Neural cell (in vitro differentiated cells): ENCODE data around the gene C6orf136.

Source experiments
- CTCF ChIP-seq: fragments of 450-650 bp; IDR thresholded peaks from 2 replicates; pipeline ENCODE4 v1.5.1; 2014; ENCODE audit warnings: antibody characterized with exemption, mild to moderate bottlenecking, moderate library complexity; ENCODE audit not compliant: poor library complexity, severe bottlenecking
- EZH2 ChIP-seq: fragments of 200-600, 300-800 bp; shearing (Covaris generic), sonication (generic); IDR thresholded peaks from 2 replicates; pipeline ENCODE4 v1.6.1; 2014; ENCODE audit warnings: antibody characterized with exemption, low read length, borderline replicate concordance, mild to moderate bottlenecking; ENCODE audit not compliant: insufficient read depth, poor library complexity, severe bottlenecking

- TF ChIP-seq CTCF (no peak), EZH2 (no peak)
These were observed 43.0 kb upstream of the C6orf136 start for GRCh38 chr6:30603961-30604360.
